Activated naive CD4-positive, alpha-beta T cell treated with anti-CD3 and anti-CD28 coated beads for 36 hours (primary cell): ENCODE results near the gene CIPC. TPM values are rescaled to one million over a fixed set of nuclear protein-coding genes. Genes with fewer than 3 reads are reported as not detected.

Source experiments
- CTCF ChIA-PET: fragments of 350-600 bp; sonication (Branson Sonifier 250); formaldehyde crosslinking; loops from one replicate; lab custom pipeline; 2021; ENCODE audit warnings: antibody characterized with exemption; lab: Charles Lee
- DNase-seq: peaks from one replicate; pipeline ENCODE4 v3.0.0-alpha.2; 2020
- H3K27ac Mint-ChIP-seq: one replicate; pipeline ENCODE4 v1.8.0; 2021; ENCODE audit warnings: mild to moderate bottlenecking, mixed read lengths
- H3K27me3 Mint-ChIP-seq: one replicate; pipeline ENCODE4 v1.8.0; 2021; ENCODE audit warnings: low read depth, mixed read lengths
- H3K36me3 Mint-ChIP-seq: one replicate; pipeline ENCODE4 v1.8.0; 2021; ENCODE audit warnings: low read depth, mixed read lengths
- H3K4me1 Mint-ChIP-seq: one replicate; pipeline ENCODE4 v1.8.0; 2021; ENCODE audit warnings: low read depth, mixed read lengths
- H3K4me3 Mint-ChIP-seq: one replicate; pipeline ENCODE4 v1.8.0; 2021; ENCODE audit warnings: mild to moderate bottlenecking, moderate library complexity, mixed read lengths
- H3K9me3 Mint-ChIP-seq: one replicate; pipeline ENCODE4 v1.8.0; 2021; ENCODE audit warnings: mixed read lengths
- intact Hi-C: fragments of 100-400 bp; cut with micrococcal nuclease; formaldehyde crosslinking; loops from one replicate; pipeline ENCODE4 v1.15.1; 2023
- total RNA-seq, 2 experiments: library from RNA; stranded (reverse); gene quantifications; one replicate each; pipeline ENCODE4 v1.2.3, GENCODE V29; 2021

CIPC gene
- total RNA-seq, 2 experiments from 2014 or later: 5.6 to 6.1 TPM

GRCh38 chr14:77105145-77105939, 7.3 kb downstream of the CIPC start:
- CTCF ChIA-PET: interaction anchor here (0.7 to 2.0 kb wide), 3 partner anchors 10 to 1546 kb away, joined by 3 to 7 read pairs (median 3); no protein-coding TSS in a partner anchor
- no peak for DNase-seq
- peaks cover 17% of the 10 kb centered on the region for H3K36me3 Mint-ChIP-seq
- no peaks in the 10 kb centered on the region for H3K9me3 Mint-ChIP-seq
- peaks cover 7% of the 10 kb centered on the region for H3K4me1 Mint-ChIP-seq
- H3K27me3 Mint-ChIP-seq: no peaks in the 10 kb centered on the region
- intact Hi-C loops: no loop called here
- no peak overlapping the region for H3K27ac Mint-ChIP-seq
- H3K4me3 Mint-ChIP-seq: no peak overlapping the region

GRCh38 chr14:77106666-77107065, 8.6 kb downstream of the CIPC start:
- intact Hi-C loops: no loop called here
- Mint-ChIP-seq H3K27me3 (no peaks in the 10 kb centered on the region), H3K4me3 (no peak overlapping the region), H3K4me1 (no peaks in the 10 kb centered on the region), H3K36me3 (peaks cover 20% of the 10 kb centered on the region), H3K27ac (no peak overlapping the region), H3K9me3 (no peaks in the 10 kb centered on the region)
- no peak for DNase-seq
- CTCF ChIA-PET: interaction anchor here (2.0 kb wide), 1 partner anchor 11 kb away, joined by 7 read pairs; no protein-coding TSS in a partner anchor

GRCh38 chr14:77107228-77107627, 9.2 kb downstream of the CIPC start:
- no peak overlapping the region for H3K27ac Mint-ChIP-seq
- no peak for DNase-seq
- intact Hi-C loops: no loop called here
- H3K27me3 Mint-ChIP-seq: no peaks in the 10 kb centered on the region
- peaks cover 23% of the 10 kb centered on the region for H3K36me3 Mint-ChIP-seq
- no peaks in the 10 kb centered on the region for H3K4me1 Mint-ChIP-seq
- no peak overlapping the region for H3K4me3 Mint-ChIP-seq
- no peaks in the 10 kb centered on the region for H3K9me3 Mint-ChIP-seq
- CTCF ChIA-PET: no interaction called here

- peaks cover 26% of the 10 kb centered on the region for H3K36me3 Mint-ChIP-seq
- H3K4me3 Mint-ChIP-seq: no peak overlapping the region
- no peak overlapping the region for H3K27ac Mint-ChIP-seq
- CTCF ChIA-PET: interaction anchor here (1.0 to 1.9 kb wide), 3 partner anchors 14 to 27 kb away, joined by 3 to 5 read pairs (median 5); no protein-coding TSS in a partner anchor
- no peaks in the 10 kb centered on the region for H3K4me1 Mint-ChIP-seq
- no peaks in the 10 kb centered on the region for H3K27me3 Mint-ChIP-seq
- DNase-seq: no peak
- intact Hi-C loops: no loop called here
- H3K9me3 Mint-ChIP-seq: no peaks in the 10 kb centered on the region
These were observed 10.7 kb downstream of the CIPC start for GRCh38 chr14:77108753-77109152.

- Mint-ChIP-seq H3K27me3 (no peaks in the 10 kb centered on the region), H3K4me1 (no peaks in the 10 kb centered on the region), H3K9me3 (no peaks in the 10 kb centered on the region), H3K27ac (no peak overlapping the region), H3K36me3 (peaks cover 26% of the 10 kb centered on the region), H3K4me3 (no peak overlapping the region)
- no peak for DNase-seq
- CTCF ChIA-PET: interaction anchor here (0.7 to 2.1 kb wide), 5 partner anchors 11 to 207 kb away, joined by 3 to 7 read pairs (median 3); no protein-coding TSS in a partner anchor
- intact Hi-C loops: no loop called here
These were observed 11.6 kb downstream of the CIPC start for GRCh38 chr14:77109656-77110055.

GRCh38 chr14:77110286-77110685, 12.2 kb downstream of the CIPC start:
- H3K27me3 Mint-ChIP-seq: no peaks in the 10 kb centered on the region
- H3K27ac Mint-ChIP-seq: no peak overlapping the region

GRCh38 chr14:77111021-77111420, 13.0 kb downstream of the CIPC start:
- Mint-ChIP-seq H3K4me3 (no peak overlapping the region), H3K4me1 (no peaks in the 10 kb centered on the region), H3K36me3 (peaks cover 26% of the 10 kb centered on the region), H3K9me3 (no peaks in the 10 kb centered on the region), H3K27me3 (no peaks in the 10 kb centered on the region), H3K27ac (no peak overlapping the region)
- CTCF ChIA-PET: interaction anchor here (0.6 to 2.1 kb wide), 4 partner anchors 13 to 205 kb away, joined by 3 to 7 read pairs (median 4); no protein-coding TSS in a partner anchor
- intact Hi-C loops: no loop called here
- DNase-seq: no peak

More at GRCh38 chr14:77110286-77110685, 12.2 kb downstream of the CIPC start:
- no peaks in the 10 kb centered on the region for H3K4me1 Mint-ChIP-seq
- H3K36me3 Mint-ChIP-seq: peaks cover 26% of the 10 kb centered on the region
- CTCF ChIA-PET: interaction anchor here (0.9 to 2.1 kb wide), 4 partner anchors 11 to 206 kb away, joined by 3 to 7 read pairs (median 6); no protein-coding TSS in a partner anchor
- intact Hi-C loops: no loop called here
- H3K9me3 Mint-ChIP-seq: no peaks in the 10 kb centered on the region
- H3K4me3 Mint-ChIP-seq: no peak overlapping the region
- no peak for DNase-seq

- H3K27ac Mint-ChIP-seq: no peak overlapping the region
- no peak for DNase-seq
- no peaks in the 10 kb centered on the region for H3K9me3 Mint-ChIP-seq
- H3K36me3 Mint-ChIP-seq: peaks cover 10% of the 10 kb centered on the region
- H3K27me3 Mint-ChIP-seq: no peaks in the 10 kb centered on the region
- no peak overlapping the region for H3K4me3 Mint-ChIP-seq
- CTCF ChIA-PET: interaction anchor here (1.4 to 2.5 kb wide), 3 partner anchors 11 to 43 kb away, joined by 5 to 14 read pairs (median 7); partner anchors contain the start of gene CIPC
- no peaks in the 10 kb centered on the region for H3K4me1 Mint-ChIP-seq
- intact Hi-C loops: no loop called here
These were observed 15.6 kb downstream of the CIPC start for GRCh38 chr14:77113644-77114043.

GRCh38 chr14:77114609-77115008, 16.6 kb downstream of the CIPC start:
- Mint-ChIP-seq H3K27me3 (no peaks in the 10 kb centered on the region), H3K4me1 (no peaks in the 10 kb centered on the region), H3K4me3 (no peak overlapping the region), H3K27ac (no peak overlapping the region), H3K36me3 (peaks cover 9% of the 10 kb centered on the region), H3K9me3 (no peaks in the 10 kb centered on the region)
- CTCF ChIA-PET: interaction anchor here (0.6 to 2.5 kb wide), 4 partner anchors 10 to 128 kb away, joined by 3 to 14 read pairs (median 4); no protein-coding TSS in a partner anchor
- DNase-seq: no peak
- intact Hi-C loops: no loop called here

- H3K27ac Mint-ChIP-seq: no peak overlapping the region
- DNase-seq: no peak
- no peak overlapping the region for H3K4me3 Mint-ChIP-seq
- H3K27me3 Mint-ChIP-seq: no peaks in the 10 kb centered on the region
- peaks cover 13% of the 10 kb centered on the region for H3K4me1 Mint-ChIP-seq
- CTCF ChIA-PET: interaction anchor here (0.5 to 1.5 kb wide), 7 partner anchors 8 to 240 kb away, joined by 3 to 5 read pairs (median 3); no protein-coding TSS in a partner anchor
- intact Hi-C loops: no loop called here
- H3K36me3 Mint-ChIP-seq: peaks cover 12% of the 10 kb centered on the region
- H3K9me3 Mint-ChIP-seq: no peaks in the 10 kb centered on the region
These were observed 18.2 kb downstream of the CIPC start for GRCh38 chr14:77116172-77116817.

GRCh38 chr14:77119851-77120250, 21.8 kb downstream of the CIPC start:
- intact Hi-C loops: no loop called here
- H3K9me3 Mint-ChIP-seq: no peaks in the 10 kb centered on the region
- peak overlapping the region; percentile 15 for H3K4me3 Mint-ChIP-seq
- CTCF ChIA-PET: no interaction called here
- H3K4me1 Mint-ChIP-seq: peaks cover 33% of the 10 kb centered on the region
- peaks cover 7% of the 10 kb centered on the region for H3K27me3 Mint-ChIP-seq
- DNase-seq: no peak
- H3K27ac Mint-ChIP-seq: peak overlapping the region; percentile 82
- peaks cover 6% of the 10 kb centered on the region for H3K36me3 Mint-ChIP-seq
